SIG-M5 treated with dmso at 0.1 percent for 504 hours (cell line): ENCODE results near the gene TCF19.

ENCODE experiments used
- DNase-seq: peaks from one replicate; lab custom pipeline; 2025; ENCODE audit not compliant: unreplicated experiment; lab: John Stamatoyannopoulos, UW

Gene TCF19, protein sequence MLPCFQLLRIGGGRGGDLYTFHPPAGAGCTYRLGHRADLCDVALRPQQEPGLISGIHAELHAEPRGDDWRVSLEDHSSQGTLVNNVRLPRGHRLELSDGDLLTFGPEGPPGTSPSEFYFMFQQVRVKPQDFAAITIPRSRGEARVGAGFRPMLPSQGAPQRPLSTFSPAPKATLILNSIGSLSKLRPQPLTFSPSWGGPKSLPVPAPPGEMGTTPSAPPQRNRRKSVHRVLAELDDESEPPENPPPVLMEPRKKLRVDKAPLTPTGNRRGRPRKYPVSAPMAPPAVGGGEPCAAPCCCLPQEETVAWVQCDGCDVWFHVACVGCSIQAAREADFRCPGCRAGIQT

DNA sequence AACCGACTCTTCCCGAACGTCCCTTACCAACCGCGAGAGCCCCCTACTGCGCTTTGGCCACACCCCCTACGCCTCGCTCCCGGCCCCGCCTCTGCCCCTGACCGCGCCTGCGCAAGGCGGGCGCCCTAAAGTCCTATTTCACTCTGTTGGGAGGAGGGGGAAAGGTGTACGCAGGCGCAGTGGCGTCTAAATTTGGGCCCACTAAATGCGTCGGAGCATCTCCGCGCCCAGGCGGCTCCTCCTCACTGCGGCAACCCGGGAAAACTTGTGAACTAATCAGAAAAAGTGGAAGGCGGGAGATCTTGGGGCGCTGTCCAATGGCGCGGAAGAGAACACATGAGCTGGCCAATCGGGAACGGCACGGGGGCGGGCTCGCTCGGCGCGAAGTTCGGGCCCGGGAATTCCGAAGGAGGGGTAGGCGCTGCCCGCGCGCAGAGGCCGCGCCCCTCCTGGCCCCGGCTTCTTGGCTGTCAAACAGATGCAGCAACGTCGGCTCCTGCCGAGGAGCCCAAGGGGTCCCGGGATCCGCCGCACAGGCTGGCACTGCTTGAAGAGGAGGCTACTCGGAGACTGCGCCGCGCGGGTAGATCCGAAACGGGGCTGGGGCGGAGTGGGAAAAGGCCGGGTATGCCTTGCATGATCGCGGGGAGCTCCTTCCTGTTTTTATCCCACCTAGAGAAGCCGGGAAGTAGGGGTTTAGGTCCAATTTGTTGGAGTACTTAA is at the start of gene TCF19:
Gene TCF19 (plus strand): TSS at position 450 of the 723 bp plus-strand sequence. CDS start 881 bp downstream, outside the sequence.
- DNase-seq: peak; percentile 98

DNA sequence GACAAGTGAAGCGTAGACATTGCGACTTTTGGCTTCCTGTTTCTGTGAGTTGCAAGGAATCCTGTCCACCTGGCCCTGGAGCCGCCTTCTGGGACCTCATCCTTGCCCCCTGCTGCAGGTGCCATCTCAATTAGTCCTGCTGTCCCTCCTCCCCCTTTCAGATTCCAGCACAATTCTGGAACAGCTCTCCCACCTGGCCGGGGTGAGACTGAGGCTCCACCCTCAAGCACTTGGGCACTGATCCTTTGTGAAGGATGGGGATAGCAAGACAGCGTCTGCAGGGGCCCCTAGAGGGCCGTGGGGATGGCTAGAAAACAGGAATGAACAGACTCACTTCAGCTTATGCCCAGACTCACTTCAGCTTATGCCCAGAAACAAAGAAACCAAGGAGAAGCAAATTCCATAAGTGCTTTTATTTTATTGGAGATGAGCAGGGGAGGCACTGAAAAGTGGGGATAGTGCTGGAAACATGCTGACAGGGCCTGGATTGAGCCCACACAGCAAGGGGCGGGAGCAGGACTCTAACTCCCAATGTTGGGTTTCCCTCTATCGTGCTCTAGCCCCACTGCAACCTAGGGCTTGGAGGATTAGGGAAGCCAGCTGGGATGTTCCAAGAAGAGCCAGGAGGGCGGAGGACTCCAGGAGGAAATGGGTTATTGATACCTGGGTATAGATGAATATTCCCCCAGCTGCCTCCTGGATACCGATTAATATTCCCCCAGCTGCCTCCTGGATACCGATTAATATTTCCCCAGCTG is 47.4 kb upstream of the TCF19 start:
- DNase-seq: no peak

DNA sequence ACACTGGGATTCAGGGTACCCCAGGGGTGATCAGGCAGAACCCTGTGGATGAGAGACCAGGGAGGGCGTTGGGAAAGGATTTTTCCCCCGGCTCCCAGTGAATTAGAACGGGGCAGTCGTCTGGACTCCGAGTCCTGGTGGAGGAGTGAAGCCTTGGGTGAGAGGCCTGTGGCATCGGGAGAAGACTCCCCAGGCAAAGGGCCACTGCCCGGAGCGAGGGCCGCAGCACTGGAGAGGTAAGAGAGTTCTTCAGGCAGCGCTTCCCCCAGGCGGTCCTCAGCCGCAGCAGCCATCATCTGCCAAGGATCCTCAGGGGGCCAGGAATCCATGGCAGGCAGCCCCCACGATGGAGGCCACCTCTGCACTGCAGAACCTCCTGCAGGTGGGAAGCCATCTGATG is 46.7 kb upstream of the TCF19 start:
- DNase-seq: no peak

DNA sequence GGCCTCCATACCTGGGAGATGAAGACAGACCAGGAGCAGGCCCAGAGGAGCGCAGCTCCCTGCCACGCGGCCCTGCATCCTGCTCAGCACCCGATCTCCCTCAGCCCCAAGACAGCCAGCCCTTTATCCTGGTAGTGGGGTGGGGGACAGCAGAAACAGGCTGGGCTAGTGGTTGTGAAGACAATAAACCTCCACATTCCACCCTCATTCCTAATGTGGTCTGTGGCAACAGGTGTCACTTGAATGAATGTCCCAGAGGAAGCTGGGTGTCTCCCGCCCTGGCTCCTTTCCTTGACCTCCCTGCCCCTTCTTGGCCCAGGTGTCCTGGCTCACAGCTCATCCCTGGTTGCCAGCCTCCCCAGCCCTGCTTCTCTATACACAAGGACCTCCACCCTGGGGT is 45.9 kb upstream of the TCF19 start, which contains the start of gene C6orf15:
Gene C6orf15 (minus strand): TSS at position 98 of the 400 bp plus-strand sequence. CDS start 20 bp downstream, at position 78.
- DNase-seq: no peak

DNA sequence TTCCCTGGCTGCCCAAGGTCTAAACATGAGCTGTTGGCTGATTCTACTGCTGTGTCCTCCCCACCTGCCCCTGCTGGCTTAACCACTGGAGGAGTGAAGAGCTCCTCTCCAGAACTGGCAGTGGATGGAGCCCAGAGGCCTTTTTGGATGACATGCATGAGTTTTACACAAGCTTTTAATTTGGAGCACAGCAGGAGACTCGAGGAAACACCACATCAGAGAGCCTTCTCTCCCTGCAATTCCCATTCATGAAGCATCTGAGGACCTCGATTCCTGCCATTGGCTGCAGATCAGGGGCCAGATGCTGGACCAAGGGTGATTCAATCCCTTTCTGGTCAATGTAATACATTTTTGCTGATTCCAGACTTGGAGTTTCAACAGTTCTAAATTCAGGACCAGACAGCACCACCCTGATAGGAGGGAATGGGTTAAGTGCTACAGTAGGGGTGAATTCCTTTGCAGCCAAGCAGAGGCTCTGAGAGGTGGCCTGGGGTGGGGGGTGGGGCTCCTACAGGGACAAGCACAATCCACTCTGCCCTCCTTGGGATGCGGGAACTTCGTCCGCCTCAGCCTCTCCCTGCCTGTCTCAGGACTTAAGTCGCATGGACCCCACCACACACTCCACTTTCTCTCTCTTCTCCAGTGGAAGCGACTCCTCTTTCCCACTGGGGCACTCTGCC is 44.4 kb upstream of the TCF19 start:
- no peak for DNase-seq

DNA sequence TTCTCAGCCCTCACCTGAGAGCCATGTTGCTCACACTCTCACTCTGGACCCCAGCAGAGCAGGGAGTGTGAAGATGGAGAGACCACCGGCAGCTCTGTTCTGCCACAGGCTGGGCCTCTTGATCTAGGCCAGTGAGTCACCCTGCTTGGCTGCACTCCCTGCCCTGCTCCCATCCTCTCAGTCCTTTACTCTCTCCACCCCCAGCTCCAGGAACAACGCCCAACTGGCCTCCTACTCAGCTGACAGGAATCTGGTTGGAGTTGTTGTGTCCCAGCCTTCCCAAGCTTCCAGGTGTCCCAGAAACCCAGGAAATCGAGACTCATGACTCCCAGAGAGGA is 43.9 kb upstream of the TCF19 start, which contains the start of gene PSORS1C1:
Gene PSORS1C1 (plus strand): TSS at position 260 of the 338 bp plus-strand sequence. CDS start 14,833 bp downstream, outside the sequence.
- DNase-seq: no peak

DNA sequence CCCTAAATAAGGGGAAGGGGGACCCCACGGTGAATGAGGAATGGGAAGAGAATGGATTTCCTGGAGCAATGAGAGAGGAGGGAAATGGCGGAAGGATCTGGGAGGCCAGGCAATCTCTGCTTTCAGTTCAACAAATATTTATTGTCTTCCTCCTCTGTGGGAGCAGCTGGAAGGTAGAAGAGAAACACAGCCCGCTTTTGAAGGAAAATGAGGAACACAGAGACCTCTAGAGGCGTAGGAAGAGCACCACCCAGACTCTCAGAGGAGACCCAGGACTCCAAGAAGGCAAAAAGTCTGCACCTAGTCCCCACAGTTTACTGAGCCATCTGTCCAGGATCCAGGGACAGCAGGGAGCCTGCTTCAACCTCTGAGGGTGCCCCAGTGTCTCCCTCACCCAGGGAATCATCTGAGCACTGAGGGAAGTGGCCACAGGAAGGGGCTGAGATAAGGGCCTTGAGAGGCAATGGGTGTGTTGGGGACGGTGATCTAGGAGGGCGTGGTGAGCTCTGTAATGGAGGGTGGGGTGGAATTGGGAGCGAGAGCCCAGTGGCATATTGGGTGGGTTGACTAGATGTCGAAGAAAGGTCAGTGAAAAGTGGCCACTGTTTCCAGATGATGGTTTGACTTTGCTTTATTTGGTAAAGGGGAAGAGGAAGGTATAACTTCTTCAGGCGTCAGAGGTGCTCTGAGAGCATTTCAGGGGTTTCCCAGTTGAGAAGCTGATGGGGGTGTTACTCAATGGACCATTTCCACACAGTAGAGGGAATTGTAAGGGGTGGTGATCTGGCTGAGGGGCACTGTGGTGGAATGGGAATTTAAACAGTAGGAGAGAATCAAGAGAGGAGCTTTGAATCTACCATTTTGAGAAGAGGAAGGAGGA is 43.2 kb upstream of the TCF19 start:
- peak; percentile 16 for DNase-seq

DNA sequence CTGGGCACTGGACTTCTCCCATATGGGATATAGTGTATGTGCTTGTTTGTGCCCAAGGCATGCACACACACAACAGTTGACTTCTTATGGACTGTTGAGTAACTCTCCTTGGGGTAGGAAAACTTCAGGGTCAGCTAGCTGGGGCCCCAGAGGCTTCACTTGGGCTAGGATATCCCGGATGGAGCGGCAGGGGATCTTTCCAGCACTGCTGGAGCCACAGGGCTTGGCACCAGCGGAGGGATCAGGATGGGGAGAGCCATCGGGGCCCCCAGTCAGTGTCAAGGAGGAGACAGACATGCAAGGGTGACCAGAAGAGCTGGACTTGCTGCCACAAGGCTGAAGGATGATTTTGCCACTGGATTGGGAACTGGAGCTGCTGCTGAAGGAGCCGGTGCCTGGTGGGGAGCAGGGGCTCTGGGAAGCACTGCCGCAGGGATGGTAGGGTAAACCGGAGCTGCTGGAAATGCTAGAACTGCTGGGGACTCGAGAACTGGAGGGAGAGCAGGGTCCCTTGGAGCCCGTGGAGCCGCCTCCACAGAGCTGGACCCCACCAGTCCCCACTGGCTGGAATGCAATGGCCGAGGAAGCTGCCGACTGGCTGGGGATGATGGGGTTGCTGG is 42.3 kb upstream of the TCF19 start:
- no peak for DNase-seq

DNA sequence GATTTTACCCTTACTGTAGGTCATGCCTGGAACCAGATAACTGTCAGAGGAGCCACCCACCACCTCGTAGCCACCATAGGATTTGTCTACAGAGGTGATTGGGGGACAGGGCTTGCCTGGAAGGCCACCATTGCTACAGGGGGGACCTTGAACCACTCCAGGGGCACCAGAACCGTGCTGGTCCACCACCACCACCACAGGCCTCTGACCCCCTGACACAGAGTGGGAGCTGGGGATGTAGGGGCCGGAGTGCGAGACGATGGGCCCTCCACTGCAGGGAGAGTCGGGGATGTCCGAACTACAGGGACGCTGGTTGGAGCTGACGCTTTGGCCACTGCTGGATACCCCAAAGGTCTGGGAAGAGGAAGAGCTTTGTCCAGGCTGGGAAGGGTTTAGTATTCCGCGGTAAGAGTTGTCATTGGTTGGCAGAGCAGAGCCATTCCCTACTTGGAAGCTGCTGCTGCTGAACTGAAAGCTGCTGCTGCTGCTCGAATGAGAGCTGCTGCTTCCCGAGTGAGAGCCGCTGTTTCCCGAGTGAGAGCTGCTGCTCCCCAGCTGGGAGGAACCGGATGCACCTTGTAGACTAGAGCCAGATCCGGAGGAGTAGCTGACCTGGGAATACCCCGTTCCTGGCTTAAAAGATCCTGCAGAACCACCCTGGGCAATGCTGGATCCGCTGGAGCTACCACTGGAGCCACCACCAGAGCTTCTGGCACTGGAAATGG is 41.6 kb upstream of the TCF19 start:
- DNase-seq: no peak

DNA sequence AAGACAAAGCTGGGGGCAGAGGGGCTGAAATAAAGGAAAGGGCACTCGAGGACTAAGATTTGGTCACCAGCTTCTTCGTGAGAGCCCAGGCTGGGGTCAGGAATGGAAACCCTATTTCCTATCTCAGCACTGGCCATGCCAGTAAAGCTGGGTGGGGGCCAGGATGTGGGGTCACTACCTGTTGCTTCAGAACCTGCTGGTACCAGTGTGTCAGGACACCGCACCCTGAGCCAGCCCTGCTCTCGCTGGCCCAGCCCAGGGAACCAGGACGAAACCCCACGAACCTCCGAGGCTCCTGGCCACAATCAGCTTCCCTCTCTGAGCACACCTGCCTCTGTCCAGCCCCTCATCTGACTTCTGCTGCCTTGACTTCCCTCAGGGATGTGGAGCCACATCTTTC is 40.2 kb upstream of the TCF19 start:
- DNase-seq: no peak

DNA sequence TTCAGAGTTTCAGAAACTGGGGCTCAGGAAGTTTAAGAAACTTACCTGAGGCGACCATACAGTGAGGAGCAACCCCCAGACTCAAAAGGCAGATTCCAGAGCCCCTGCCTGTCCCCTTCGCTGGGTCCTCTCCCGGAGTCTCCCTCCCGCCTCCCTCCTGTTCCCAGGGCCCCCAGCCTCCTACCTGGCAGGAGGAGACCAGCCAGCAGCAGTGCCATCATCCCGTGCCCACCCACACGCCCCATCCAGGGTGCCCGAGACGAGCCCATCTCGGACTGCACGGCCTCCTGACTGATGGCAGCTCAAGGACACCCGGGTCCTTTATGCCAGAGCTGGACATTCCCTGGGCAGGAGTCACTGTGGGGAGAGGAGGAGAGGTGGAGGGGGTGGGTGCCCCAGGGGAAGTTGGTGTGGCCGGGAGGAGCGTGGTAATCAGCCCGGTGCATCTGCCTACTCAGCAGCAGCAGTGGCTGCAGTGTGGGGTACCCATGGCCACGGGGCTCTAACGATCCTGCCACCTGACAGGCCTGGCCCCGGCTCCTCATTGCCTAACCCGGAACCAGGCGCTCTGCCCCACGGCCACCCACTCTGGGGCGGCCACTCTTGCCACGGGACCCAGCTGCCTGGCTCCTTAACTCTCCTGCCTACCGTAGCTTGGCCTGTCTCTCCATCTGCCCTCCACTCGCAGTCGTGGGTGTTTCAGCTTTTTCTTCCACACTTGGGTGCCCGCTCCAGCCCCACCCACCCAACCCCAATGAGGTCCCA is 38.1 kb upstream of the TCF19 start, which contains the start of gene CDSN:
Gene CDSN (minus strand): TSS at position 296 of the 765 bp plus-strand sequence. CDS start 27 bp downstream, at position 269.
- DNase-seq: no peak

DNA sequence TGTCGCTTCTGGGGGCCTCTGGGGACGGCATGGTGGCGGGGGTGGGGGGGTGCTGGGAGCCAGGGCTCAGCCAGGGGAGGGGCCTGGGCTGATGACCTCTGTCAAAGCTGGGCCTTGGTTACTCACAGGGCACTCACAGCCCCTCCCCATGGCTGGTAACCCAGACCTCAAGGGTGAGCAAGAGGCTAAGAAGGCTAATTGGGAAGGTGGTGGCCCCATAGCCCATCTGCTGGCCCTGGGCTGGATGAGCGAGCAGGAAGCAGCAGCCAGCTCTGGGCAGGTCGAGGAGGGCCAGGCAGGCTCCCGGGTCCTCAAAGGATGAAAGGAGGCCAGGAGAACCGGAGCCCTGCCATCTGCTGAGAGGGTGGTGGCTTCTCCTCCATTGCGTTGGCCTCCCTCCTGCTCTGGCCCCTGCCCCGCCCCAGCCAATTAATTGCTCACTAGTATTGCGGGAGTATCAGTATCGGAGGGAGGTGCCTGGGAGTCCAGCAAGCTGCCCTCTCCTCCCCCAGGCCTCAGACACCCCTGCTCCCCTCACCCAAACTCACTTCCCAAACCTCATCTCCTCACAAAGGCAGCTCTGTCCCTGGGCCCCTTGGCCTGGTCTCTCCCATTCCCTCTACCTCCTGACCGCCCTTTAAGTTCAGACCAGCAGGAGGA is 37.1 kb upstream of the TCF19 start:
- DNase-seq: no peak

DNA sequence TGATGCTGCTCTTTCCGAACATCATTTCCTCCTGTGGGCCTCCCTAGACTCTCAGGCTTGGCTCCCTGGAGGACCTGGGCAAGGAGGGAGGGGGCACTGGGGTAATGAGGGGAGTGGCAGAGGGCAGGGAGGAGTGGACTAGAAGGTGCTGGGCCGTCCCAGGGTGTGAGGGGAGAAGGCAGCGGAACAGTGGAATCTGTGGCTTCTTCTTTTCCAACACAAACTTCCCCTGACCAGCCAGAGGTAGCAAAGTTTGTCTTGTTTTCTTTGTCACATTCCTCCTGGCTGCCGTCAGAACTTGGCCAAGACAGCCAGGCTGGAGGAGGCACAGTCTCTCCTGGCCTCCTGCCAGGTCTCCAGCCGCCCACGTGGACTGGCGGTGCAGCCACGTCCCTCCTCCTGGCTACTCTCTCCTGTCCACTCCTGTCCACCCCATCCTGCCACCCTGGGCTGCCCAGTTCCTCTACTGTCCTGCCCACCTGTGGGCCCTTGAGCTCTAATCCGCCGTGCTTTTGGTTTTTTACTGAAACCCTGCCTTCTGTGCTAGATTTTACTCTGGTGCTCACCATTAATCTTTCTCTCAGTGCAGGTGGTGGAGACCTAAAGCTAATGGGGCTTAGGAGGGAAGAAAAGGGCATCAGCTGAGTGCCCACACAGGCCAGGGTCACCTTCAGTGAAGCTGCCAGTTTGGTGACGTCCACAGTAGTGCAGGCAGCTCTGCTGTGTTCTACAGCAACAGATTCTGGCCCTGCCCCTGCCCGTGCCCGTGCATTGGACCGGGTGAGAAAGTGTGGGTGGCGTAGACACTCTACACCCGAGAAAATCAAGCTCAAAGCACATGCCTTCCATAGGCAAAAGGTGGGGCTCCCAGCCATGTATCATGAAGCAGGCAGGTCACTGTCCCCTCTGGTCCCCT is 35.3 kb upstream of the TCF19 start:
- peak; percentile 13 for DNase-seq

DNA sequence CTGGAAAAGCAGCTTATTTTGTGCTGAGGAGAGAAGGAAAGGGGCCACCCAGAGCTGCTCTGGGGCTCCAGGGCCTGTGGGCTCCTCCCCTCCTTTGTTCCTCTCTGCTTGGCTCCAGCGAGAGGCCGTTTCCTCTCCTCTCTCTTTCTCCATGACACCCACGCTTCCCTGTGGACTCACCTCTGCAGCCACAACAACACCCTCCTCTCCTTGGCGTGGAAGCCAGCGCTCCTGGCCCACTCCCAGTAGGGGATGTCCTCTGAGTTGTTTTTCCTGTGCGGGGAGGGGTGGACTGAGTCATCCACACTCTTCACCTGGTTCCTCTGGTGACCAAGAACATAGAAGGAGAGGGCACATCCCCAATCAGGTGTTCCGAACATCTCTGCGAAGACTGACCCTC is 33.2 kb upstream of the TCF19 start:
- no peak for DNase-seq

DNA sequence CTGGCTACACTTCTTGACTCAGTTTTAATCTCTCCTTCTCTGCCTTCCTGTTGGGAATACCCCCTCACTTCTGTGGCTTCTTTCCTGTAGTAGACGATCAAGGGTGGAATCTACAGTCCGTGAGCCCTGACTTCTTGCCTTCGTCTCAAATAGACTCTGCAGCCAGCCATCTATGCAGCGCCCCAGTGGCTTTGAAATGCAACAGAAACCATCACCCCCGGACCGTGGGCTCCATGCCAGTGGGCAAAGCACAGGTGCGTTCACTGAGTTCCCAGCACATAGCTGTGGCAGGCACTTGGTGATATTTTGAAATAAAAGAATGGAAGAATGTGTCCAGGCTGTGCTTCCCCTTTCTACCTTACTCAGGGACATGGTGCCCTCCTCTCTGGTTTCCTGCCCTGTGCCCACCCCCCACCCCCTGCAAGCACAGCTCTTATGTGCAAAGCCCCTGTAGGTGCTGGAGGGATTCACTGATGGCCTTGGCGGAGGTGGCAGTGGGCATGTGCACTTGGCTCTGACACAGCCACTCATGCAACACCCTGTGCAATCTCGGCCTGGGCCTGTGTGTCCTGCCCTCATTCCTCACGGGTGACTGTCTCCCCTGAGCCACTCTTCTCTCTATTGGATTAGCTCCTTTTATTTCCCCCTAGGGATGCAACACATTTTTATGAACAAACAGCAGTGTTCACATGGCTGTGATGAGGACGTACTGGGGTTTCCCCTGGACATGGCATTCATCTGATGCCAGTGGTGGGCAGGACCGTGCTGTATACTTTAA is 32.6 kb upstream of the TCF19 start:
- no peak for DNase-seq
